GM18870 (cell line): ENCODE measurements around the gene ACAP3.

Source experiments
- ATAC-seq: cut with Tn5 transposase; IDR thresholded peaks from one replicate; pipeline ENCODE4 v1.9.1; 2021; ENCODE audit warnings: moderate library complexity; ENCODE audit not compliant: unreplicated experiment

ACAP3 gene

GRCh38 chr1:1290238-1290731, 17.4 kb downstream of the ACAP3 start:
- no peak for ATAC-seq

- ATAC-seq: no peak
These were observed 20.2 kb downstream of the ACAP3 start for GRCh38 chr1:1287288-1288110.

- no peak for ATAC-seq
These were observed 21.1 kb downstream of the ACAP3 start for GRCh38 chr1:1286313-1287261.

GRCh38 chr1:1285611-1286311, 22.0 kb downstream of the ACAP3 start:
- no peak for ATAC-seq

GRCh38 chr1:1285102-1285571, 22.6 kb downstream of the ACAP3 start:
- no peak for ATAC-seq

GRCh38 chr1:1284221-1285101, 23.3 kb downstream of the ACAP3 start:
- no peak for ATAC-seq

GRCh38 chr1:1283821-1284220, 23.9 kb downstream of the ACAP3 start:
- ATAC-seq: no peak

- no peak for ATAC-seq
These were observed 24.7 kb downstream of the ACAP3 start for GRCh38 chr1:1282998-1283397.

- no peak for ATAC-seq
These were observed 26.0 kb downstream of the ACAP3 start for GRCh38 chr1:1281533-1282321.

GRCh38 chr1:1280782-1281481, 26.8 kb downstream of the ACAP3 start:
- no peak for ATAC-seq

GRCh38 chr1:1279028-1279427, 28.7 kb downstream of the ACAP3 start:
- no peak for ATAC-seq

- no peak for ATAC-seq
These were observed 29.1 kb downstream of the ACAP3 start for GRCh38 chr1:1278620-1279019.

GRCh38 chr1:1275836-1276235, 31.9 kb downstream of the ACAP3 start:
- ATAC-seq: no peak

GRCh38 chr1:1274931-1275431, 32.7 kb downstream of the ACAP3 start:
- ATAC-seq: no peak

- no peak for ATAC-seq
These were observed 33.3 kb downstream of the ACAP3 start for GRCh38 chr1:1274299-1274930.

- no peak for ATAC-seq
These were observed 34.0 kb downstream of the ACAP3 start, which contains the start of gene UBE2J2 for GRCh38 chr1:1273512-1274298. UBE2J2 (minus strand) TSS chr1:1273854; CDS start chr1:1267992, 5,862 bp downstream.

- no peak for ATAC-seq
These were observed 34.6 kb downstream of the ACAP3 start for GRCh38 chr1:1273209-1273511.
